ENCODE results near the gene ITIH1.

The ITIH1 gene

GRCh38 chr3:52841211-52841980, 64.0 kb downstream of the ITIH1 start:
- DNase-seq = no peak

All from CD4-positive, alpha-beta T cell treated with Interleukin-4 for 1 hour (primary cell).